ENCODE data around the gene TRPV3.

Gene TRPV3

DNA sequence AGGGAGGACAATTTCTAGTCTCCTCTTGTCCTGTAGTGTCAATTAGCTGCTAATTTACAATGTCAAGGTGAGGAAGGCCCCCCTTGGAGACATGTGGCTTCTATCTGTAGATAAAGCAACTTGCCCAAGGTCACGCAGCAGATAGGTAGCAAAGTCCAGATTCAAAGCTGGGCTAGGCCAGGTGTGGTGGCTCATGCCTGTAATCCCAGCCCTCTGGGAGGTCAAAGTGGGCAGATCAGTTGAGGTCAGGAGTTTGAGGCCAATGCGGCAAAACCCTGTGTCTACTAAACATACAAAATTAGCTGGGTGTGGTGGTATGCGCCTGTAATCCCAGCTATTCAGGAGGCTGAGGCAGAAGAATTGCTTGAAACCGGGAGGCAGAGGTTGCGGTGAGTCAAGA lies 11.1 kb downstream of the TRPV3 start:
- DNase-seq, result no peak

DNA sequence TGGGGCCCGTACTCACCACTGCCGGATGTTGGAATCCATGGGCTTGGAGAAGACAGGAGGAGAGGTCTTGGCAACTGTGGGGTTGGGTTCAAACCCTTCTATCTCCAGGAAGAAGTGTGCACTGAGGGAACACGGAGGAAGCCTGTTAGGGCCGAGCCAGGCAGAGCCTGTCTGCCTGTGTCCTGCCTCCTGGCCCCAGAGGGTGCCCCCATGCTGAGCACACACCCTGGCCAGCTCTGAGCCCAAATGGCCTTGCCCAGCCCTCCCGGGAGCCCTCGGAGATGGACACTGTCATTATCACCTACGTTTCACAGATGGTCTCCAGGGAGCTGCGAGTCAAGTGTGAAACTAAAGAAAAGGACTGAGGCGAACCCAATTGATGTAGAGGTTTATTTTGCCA lies 12.5 kb downstream of the TRPV3 start:
- DNase-seq, result no peak

DNA sequence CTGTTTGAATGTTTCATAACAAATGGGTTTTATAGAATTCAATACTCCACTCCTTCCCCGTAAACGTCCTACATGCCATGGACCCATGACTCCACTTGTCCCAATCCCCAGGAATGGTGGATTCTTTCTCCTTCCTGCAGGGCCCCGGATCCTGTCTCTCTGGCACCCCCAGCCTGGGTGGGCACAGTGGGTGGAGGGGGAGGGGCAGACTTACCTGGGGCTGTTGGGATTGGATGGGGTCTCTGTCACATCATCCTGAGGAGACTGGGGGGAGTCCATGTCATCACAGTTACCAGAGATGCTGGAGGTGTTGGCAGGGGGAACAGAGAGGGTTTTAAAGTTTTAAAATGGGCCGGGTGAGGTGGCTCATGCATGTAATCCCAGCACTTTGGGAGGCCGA lies 13.2 kb downstream of the TRPV3 start:
- DNase-seq, result no peak

DNA sequence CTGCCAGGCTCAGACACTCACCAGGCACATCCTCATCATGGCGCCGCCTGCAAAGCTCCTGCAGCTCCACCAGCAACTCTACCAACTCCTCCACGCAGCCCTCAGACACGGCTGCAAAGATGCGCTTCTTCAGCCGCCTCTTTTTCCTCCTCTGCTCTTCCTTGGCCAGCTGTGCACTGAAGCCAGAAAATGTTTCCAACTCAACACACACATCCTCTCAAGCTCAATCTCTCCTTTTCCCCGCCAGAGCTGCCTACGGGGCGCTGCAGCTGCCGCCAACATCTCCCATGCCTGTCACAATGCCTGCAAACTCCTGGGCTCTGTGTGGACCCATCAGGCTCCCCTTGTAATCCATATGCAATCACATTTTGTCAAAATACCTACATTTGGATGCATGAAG lies 14.2 kb downstream of the TRPV3 start:
- DNase-seq, result peak; percentile 39

DNA sequence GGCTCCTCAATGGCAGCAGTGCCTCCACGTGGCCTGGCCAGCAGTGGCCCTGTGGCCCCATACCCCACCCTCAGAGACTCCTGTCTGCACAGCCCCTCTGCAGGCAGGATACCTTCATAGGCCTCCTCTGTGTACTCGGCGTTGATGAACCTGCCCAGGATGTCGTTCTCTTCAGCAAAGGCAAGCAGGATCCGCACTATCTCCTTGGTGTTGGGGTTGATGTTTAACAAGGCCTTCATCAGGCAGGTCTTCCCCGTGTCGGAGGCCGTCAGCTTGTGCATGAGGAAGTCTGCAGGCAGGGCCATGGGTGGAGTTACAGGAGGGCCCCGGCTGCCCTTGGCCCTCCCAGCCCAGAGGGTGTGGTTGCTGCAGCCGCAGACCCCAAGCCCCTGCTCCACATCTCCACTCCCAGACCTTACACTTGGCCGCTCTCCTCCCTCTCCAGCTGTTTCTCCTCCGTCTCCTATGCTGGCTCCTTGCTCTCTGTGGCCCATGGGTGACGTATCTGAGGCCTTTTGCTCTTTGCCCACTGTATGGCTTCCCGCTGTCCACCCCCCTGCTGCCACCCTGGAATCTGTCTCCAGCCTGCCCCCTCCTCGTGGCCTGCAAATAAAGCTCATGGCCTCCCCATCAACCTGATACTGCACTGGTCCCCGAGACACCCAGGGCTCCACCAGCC lies 15.1 kb downstream of the TRPV3 start:
- DNase-seq, result no peak

DNA sequence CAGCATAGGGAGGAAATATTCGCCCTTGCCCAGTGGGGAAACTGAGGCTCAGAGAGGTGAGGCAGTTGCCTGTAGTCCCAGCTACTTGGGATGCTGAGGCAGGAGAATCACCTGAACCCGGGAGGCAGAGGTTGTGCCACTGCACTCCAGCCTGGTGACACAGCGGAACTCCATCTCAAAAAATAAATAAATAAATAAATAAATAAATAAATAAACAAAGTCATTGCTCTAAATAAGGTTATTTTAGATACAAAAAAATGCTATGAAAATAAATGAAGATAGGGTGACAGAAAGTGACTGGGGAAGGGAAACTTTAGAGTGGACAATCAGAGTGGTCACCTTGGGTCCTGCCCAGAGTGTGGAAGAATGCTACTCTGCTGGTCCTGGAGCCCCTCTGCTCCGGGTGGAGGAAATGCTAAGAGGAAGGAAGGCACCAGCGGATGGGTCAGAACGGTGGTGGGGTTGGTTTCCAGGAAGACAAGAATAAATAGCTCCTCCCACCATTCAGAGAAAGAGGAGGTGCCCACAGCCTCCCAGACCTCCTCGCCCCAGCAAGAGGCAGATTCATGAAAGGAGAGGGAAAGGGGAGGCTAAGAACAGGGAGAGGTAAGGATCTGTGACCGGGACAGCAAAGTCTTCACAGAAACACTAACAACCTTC lies 17.6 kb downstream of the TRPV3 start:
- no peak for DNase-seq

DNA sequence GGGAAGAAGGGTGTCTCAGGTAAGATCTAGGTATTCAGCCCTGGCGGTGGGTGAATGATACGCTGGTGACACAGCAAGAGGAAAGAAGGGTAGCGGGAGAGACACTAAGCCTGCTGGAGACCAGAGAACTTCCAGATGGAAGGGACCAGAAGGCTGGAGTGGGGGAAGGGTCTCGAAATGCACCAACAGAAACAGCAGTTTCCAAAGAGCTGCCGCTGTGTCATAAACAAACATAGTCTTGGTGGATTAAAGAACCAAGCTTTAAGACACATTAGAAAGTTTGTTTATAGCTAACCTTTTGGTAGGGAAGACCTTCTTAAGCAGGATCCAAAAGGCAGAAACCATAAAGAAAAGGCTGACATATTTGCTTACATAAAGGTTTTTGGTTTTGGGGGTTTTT lies 20.9 kb downstream of the TRPV3 start:
- DNase-seq, result no peak

DNA sequence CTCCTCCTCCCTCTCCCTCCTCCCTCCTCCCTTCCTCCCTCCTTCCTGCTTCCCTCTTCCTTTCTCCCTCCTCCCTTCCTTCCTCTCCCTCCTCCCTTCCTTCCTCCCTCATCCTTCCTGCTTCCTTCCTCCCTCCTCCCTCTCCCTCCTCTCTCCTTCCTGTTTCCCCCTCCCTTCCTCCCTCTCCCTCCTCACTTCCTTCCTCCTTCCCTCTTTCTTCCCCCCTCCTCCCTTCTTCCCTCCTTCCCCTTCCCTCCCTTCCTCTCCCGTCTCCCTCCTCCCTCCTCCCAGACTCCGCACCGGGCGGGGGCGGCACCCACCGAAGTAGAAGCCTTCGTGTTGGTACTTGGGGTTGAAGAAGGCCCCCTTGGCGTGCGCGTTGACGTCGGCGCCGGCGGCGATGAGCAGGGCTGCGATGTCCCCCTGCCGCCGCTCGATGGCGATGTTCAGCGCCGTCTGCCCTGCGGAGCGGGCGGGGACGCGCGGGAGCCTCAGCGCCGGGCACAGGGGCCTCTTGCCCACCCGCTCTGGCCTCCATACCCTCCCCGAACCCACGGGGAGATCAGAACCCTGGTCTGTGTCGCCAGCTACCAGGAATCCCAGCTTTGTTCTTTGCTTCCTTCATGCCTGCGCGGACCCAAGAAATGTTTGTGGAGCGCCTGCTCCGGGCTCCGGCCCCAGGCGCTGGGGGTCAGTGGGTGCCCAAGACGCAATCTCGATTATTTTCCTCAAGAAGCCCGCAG lies 22.2 kb downstream of the TRPV3 start:
- peak; percentile 85 for DNase-seq

DNA sequence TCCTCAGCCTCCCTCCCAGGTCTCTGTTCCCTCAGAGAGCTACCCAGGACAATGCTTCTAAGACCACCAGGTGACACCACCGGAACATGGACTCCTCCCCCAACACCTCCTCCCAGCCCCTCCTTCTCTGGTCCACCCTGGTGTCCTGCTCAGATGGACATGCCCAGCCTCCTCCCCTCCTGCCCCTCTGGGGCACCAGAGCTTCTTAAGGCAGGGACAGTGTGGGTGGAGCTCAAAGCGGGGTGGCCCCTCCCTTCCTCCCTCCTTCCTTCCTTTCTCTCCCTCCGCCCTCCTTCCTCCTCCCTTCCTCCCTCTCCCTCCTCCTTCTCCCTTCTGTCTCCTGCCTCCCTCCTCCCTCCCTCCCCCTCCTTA lies 22.7 kb downstream of the TRPV3 start:
- no peak for DNase-seq

DNA sequence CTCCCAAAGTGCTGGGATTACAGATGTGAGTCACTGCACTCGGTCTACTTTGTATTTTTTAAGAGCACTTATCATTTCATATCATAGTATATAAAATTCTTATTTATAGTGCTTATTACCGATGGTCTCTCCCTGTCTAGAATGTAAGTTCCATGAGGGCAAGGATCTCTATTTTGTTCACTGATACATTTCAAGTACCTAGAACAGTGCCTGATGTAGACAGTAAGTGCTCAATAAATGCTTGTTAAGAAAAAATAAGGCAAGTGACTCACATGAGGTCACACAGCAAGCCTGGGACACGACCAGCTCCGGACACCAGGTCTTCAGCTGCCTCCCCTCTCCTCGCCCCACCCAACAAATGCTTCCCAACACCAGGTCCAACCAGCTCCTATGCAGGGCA lies 23.9 kb downstream of the TRPV3 start:
- DNase-seq, result no peak

DNA sequence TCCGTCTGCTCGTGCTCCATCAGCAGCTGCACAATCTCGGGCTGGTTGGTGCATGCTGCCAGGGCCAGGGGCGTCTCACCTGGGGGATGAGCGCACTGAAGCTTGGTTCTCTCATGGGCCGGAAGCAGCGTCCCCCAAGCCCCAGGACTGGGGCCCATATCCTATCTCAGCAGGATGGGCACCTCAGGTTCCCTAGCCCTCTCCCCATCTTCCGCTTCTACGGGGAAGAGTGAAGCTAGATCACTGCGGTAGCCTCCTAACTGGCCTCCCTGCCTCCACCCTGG lies 24.8 kb downstream of the TRPV3 start:
- no peak for DNase-seq

DNA sequence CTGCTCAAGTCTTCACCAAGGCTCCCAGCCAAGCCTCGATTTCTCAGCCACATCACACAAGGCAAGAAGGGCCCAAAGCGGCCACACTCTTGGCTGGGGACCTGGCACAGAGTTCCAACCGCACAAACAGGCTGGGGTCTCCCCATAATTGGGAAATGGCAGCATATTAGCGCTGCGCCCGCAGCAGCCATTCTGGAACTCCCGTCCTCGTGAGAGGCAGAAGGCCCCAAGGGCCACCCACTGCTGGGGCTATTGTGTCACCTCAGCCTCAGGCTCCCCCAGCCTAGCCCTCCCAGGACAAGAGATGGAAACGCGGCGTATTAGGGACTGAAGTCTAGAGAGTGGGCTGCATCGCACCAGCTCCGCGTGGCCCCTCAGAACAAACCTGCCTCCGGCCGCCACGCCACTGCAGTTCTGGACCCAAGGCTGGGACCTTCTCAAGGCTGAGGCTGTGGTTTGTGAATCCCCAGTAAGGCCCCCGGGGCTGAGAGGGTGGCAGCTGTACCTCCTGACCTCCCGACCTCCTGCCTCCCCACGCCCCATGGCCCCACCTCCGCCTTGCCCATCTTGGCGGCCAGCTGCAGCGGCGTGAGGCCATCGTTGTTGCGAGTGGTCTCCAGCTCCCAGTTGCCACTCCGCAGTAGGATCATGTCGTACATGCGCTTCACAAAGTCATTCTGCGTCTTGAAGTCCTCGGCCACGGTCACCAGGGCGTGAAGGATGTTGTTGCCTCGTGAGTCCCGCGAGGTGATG lies 25.3 kb downstream of the TRPV3 start:
- DNase-seq, result no peak

DNA sequence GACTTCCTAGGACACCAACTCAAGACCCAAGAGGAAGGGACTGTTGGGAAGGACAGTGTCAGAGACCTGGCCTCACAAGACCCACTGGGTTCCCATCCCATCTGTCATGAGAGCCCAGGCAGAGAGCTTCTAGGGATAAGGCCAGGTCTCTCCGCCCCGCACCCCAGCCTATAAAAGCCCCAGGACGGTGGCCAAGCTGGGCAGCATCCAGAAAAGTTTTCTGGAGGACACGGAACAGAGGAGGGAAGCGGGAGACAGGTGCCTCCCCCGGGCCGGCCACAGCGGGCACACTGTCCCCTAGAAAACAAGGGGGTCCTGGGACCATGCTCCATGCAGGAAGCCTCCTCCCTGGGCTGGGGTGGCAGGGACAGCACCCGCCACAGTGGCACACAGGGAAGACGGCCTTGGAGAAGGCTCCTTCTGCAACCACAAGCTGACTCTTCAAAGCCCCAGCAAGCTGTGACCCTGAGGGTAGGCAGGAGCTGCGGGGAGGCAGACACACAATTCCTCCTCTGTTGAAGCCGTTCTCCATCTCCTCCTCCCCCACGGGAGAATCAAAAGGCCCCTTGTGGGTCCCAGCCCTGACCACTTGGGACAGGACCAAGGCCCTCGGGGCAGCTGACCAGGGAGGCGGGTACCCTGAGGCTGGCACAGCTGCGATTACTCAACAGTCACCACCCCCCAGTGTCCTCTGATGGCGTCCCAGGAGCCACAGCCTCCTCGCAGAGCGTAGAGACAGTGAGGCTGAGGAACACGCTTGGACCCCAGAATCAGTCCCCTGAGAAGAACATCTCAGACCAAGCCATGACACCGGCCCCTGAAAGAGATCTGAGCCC lies 26.1 kb downstream of the TRPV3 start:
- DNase-seq, result peak; percentile 52

DNA sequence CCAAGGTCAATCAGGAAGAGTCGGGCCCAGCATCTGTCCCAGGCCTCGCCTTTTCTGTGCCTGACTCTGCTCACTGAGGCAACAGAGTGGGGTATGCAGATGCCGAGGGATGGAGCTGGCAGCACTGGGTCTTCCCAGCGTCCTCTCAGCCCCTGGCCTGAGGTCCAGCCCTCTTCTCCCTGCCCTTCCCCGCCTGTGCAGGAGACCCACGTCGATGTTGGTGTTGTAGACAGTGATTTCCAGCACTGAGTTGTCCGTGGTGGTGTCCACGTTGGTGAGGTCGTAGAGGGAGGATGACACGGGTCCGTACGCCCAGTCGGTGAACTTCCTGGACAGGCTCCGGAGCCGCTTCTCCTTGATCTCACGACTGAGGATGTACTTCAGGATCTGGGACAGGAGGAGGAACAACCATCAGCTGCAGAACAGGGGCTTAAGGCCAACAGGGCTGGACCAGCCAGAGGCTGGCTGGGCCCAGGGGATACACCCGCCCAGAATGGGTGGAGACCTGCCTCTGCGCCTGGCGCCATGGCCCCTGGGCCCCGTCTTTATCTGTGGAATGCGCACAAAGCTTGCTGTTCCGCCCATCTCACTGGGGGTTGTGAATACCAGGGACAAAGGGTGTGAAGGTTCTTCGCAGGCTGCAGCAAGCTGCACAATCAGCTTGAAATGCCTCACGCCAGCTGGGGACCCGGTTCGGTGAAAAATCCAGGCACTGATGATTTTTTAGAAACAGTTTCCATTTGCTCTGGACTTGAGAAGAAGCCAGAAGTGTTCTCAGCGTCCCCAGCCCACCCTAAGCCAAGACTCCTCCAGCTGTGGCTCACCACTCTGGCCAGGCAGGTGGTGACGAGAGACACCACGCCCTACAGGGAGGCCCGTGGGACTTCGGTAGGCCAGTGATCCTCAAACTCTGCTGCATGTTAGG lies 27.5 kb downstream of the TRPV3 start:
- DNase-seq, result peak; percentile 85

DNA sequence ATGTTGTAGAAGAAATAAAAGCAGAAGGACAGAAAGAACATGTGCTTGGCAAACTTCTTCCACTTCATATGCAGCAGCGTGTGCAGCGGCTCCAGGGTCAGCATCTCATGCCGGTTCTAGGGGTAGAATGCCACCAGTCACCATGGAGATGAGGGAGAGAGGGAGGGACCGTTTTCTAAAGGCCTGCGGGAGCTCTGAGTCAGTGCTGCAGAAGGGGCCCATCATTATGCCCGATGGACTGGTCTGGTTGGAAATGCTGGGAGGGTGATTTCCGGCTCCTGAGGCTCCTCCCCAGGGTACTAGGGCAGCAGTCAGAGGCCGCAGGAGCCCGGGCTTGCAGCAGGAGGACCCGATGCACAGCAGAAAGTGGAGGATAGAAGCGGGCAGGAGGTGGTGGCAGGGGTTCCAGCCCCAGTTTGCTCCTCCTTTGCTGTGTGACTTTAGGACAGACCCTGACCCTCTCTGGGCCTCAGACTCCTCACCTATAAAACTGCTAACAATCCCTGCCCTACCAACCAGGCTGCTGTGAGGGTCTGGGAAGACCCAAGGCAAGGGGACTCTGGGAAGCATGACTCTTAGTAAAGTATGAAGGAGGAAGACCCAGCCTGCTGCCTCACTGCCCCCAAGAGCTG lies 28.6 kb downstream of the TRPV3 start:
- no peak for DNase-seq

DNA sequence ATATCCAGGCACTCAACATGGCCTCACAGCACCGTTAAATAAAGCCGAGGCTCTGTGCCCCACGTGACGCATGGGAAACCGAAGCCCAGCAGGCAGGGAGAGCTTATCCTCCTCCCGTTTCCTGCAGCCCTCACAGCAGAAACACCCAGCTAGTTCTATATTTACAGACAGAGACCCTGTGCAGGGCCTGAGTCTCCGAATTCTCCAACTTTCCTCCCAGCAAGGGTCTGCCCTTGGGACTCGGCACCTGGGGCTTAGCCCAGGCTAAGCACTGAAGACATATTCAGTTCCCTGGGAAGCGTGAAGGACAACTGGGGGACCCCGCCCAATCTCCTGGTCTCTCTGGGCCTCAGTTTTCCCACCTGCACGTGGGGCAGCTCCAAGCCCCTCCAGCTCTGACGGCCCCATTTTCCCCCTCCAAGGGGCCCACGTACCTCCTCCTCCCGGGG lies 29.2 kb downstream of the TRPV3 start:
- DNase-seq, result peak; percentile 42

DNA sequence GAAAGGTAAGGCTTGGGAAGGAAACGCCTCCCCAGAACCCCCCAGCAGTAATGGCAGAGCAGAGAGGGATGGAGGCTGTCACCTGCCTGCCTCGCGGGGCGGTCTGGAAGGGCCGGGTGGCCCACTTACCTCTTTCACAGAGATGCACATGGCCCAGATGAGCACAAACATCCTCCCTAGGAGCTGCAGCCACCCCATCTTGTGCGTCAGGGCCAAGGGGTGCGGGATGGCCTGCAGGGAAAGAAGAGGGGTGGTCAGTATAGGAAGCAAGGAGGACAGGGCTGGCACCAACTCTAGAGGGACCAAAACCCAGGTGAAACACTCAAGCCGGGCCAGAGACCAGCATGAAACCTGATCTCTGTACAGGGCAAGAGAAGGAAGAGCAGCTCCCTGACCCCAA lies 29.7 kb downstream of the TRPV3 start:
- no peak for DNase-seq

DNA sequence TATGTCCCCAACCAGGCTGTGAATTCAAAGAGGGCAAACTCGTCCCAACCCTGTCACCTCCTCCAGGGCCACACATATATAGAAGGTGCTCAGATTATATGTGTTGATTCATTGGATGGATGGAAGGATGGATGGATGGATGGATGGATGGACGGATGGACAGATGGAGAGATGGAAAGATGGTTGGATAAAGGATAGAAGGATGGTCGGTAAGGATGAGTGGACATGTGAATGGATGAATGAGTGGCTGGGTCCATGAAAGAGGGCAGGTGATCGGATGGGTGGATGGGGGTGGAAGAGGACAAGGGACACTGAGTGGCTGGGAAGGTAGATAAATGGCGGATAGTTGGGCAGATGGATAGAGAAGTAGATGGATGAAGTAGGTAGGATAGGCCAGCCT lies 30.1 kb downstream of the TRPV3 start:
- DNase-seq, result no peak

DNA sequence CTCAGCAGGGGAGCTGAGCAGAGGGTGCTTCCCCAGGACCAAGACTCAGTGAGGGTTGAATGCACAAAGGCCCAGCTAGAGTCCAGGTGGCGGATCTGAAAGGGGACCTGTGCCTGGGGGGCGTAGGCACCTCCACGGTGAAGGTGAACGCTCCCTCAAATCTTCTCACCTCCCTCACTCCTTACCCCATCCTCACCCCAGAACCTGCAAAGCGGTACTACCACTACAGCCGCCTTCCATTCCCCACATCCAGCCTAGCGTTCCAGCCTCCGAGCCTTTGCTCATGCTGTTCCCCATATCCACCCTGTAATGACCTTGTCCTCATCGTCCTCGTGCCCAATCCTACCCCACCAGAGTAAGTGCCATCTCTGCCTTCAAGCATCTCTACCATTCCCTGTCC lies 30.6 kb downstream of the TRPV3 start:
- no peak for DNase-seq

DNA sequence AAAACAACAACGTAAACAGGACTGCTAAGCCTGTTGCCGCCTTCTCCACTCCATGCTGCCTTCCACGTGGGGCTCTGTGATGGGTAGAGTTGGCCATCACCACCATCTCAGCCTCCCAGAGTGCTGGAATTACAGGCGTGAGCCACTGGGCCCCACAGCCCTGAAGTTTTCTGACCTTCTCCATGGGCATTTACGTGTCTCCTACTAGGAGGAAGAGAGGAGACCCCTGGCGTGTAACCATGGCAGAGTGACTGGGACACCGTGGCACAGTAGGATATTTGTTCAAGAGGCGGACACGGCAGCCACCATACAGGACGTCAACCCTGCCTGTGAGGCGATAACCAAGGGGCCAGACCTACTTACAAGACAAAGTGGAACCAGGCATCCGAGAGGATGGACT lies 31.1 kb downstream of the TRPV3 start:
- no peak for DNase-seq

DNA sequence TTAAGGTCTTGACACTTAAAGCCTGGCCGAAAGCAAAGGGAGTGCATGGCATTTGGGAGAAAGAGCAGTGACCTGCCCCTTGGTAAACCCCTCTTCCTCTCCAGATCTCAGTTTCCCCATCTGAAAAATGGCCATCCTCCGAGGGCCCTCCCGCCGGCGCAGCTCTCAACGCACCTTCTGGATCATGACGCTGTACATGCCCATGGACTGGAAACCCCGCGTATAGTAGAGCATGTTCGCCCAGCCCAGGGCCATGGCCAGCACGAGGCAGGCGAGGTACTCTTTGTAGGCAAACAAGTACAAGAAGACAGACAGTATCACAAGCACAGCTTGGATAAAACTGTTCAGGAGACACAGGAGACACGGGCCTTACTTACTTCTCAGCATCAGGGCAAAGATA lies 33.6 kb downstream of the TRPV3 start:
- no peak for DNase-seq
